Endothelial cell of umbilical vein (primary cell): Measurements from ENCODE around the gene HOXB3. TPM values are rescaled to one million over a fixed set of nuclear protein-coding genes. Genes with fewer than 3 reads are reported as not detected.

Experiments used
- BruUV-seq: library from RNA; stranded (reverse); fragments of 400-500 nt; replicated peaks from 2 replicates; lab custom pipeline; 2021; lab: Mats Ljungman, UMichigan
- CTCF ChIA-PET: fragments of 300-600, 350-600 bp; sonication (Branson Sonifier 250); formaldehyde crosslinking; loops from one replicate; lab custom pipeline; 2021; ENCODE audit warnings: antibody characterized with exemption, inconsistent platforms; lab: Charles Lee
- POLR2A ChIA-PET: fragments of 300-600, 350-600 bp; sonication (Branson Sonifier 250); formaldehyde crosslinking; loops from one replicate; lab custom pipeline; 2021; ENCODE audit warnings: antibody characterized with exemption, inconsistent platforms; lab: Charles Lee
- DNase-seq: peaks from one replicate; pipeline ENCODE4 v3.0.0-alpha.2; 2011; ENCODE audit warnings: low read depth, low spot score
- FAIRE-seq: peaks from 2 replicates; lab custom pipeline; 2011; peaks lifted over from hg19 to GRCh38; lab: Jason Lieb, UNC
- H2AFZ ChIP-seq: 2 replicates; pipeline ENCODE4 v1.6.0; 2012; ENCODE audit warnings: low read depth, low read length, control low read depth, inconsistent platforms
- H3K27ac ChIP-seq: 2 replicates; pipeline ENCODE4 v1.5.1; 2011; ENCODE audit warnings: low read depth, mild to moderate bottlenecking, control low read depth, low read length, moderate library complexity; ENCODE audit not compliant: insufficient read depth
- H3K27me3 ChIP-seq, 2 experiments: 2 replicates each; pipeline versions ENCODE4 v1.6.0 to v1.6.1; 2011; ENCODE audit warnings: low read length in 2 of 2, mixed read lengths in 1 of 2; ENCODE audit not compliant: control insufficient read depth in 2 of 2, insufficient read depth in 2 of 2
- H3K36me3 ChIP-seq, 2 experiments: 2 replicates in 1 of 2; 3 replicates in 1 of 2; pipeline ENCODE4 v1.5.1; 2011; ENCODE audit warnings: low read length in 2 of 2, mild to moderate bottlenecking in 1 of 2, moderate library complexity in 1 of 2; ENCODE audit not compliant: control insufficient read depth in 2 of 2, insufficient read depth in 2 of 2; ENCODE audit errors: extremely low read depth in 1 of 2
- H3K4me1 ChIP-seq: 3 replicates; pipeline ENCODE4 v1.5.1; 2011; ENCODE audit warnings: mild to moderate bottlenecking, low read length; ENCODE audit not compliant: control insufficient read depth, insufficient read depth; ENCODE audit errors: extremely low read depth
- H3K4me2 ChIP-seq: 2 replicates; pipeline ENCODE4 v1.6.1; 2011; ENCODE audit warnings: low read length, control low read depth, mixed read lengths; ENCODE audit not compliant: insufficient read depth
- H3K4me3 ChIP-seq, 3 experiments: fragments of 200-600 bp in 1 of 3; sonication (generic), shearing (Covaris generic) in 1 of 3; replicated peaks in 1 of 3; 2 replicates each; pipeline ENCODE4 v1.5.1; 2011 to 2016; ENCODE audit warnings: control low read depth in 3 of 3, low read length in 3 of 3, mild to moderate bottlenecking in 2 of 3, inconsistent platforms in 1 of 3, low read depth in 1 of 3, moderate library complexity in 1 of 3; ENCODE audit not compliant: insufficient read depth in 1 of 3
- H3K79me2 ChIP-seq: 2 replicates; pipeline ENCODE4 v1.6.0; 2012; ENCODE audit warnings: low read length, inconsistent platforms; ENCODE audit not compliant: control insufficient read depth, insufficient read depth
- H3K9ac ChIP-seq: replicated peaks from 2 replicates; pipeline ENCODE3; 2011; ENCODE audit warnings: low read length, control low read depth; ENCODE audit not compliant: insufficient read depth; ENCODE audit errors: extremely low read depth
- H3K9me1 ChIP-seq: replicated peaks from 3 replicates; pipeline ENCODE4 v1.6.0; 2011; ENCODE audit warnings: mild to moderate bottlenecking, low read length; ENCODE audit not compliant: control insufficient read depth, insufficient read depth; ENCODE audit errors: extremely low read depth
- H3K9me3 ChIP-seq: replicated peaks from 2 replicates; pipeline ENCODE4 v1.5.1; 2012; ENCODE audit warnings: low read length, inconsistent platforms; ENCODE audit not compliant: control insufficient read depth, insufficient read depth
- H4K20me1 ChIP-seq: replicated peaks from 2 replicates; pipeline ENCODE3; 2011; ENCODE audit warnings: mild to moderate bottlenecking, low read length; ENCODE audit not compliant: control insufficient read depth, insufficient read depth; ENCODE audit errors: extremely low read depth
- EZH2 ChIP-seq: IDR thresholded peaks from 2 replicates; pipeline ENCODE4 v1.6.1; 2012; ENCODE audit warnings: borderline replicate concordance, low read depth, mild to moderate bottlenecking, moderate library complexity, low read length, inconsistent platforms; ENCODE audit not compliant: severe bottlenecking
- FOS ChIP-seq: IDR thresholded peaks from 2 replicates; pipeline ENCODE4 v1.6.1; 2011; ENCODE audit warnings: mild to moderate bottlenecking, low read length, moderate library complexity, borderline replicate concordance; ENCODE audit not compliant: insufficient read depth
- GATA2 ChIP-seq: IDR thresholded peaks from 2 replicates; pipeline ENCODE4 v1.7.0; 2011; ENCODE audit warnings: low read depth, mild to moderate bottlenecking, moderate library complexity, mixed read lengths, low read length; ENCODE audit not compliant: insufficient read length, insufficient read depth
- JUN ChIP-seq: IDR thresholded peaks from 2 replicates; pipeline ENCODE4 v1.6.1; 2011; ENCODE audit warnings: borderline replicate concordance, low read depth; ENCODE audit not compliant: insufficient read length, insufficient read depth
- MYC ChIP-seq: IDR thresholded peaks from one replicate; pipeline ENCODE4 v1.6.1; 2011; ENCODE audit warnings: mild to moderate bottlenecking, low read depth, low read length
- POLR2A ChIP-seq: IDR thresholded peaks from 2 replicates; pipeline ENCODE4 v1.6.1; 2012; ENCODE audit warnings: low read depth, mild to moderate bottlenecking, control low read depth, low read length
- POLR2AphosphoS5 ChIP-seq: IDR thresholded peaks from 2 replicates; pipeline ENCODE4 v1.6.1; 2012; ENCODE audit warnings: low read depth, mild to moderate bottlenecking, control low read depth, low read length, moderate library complexity; ENCODE audit not compliant: insufficient read depth
- dilution Hi-C: fragments of 300-500 bp; cut with MboI; formaldehyde crosslinking; loops from one replicate; pipeline ENCODE4 v1.15.0; 2019; ENCODE audit warnings: low sequenced_read_pairs; ENCODE audit not compliant: extremely low pct_ligation_motif_present
- intact Hi-C: fragments of 100-400 bp; cut with micrococcal nuclease; formaldehyde crosslinking; loops from one replicate; pipeline ENCODE4 v1.10.0; 2022
- polyA plus RNA-seq, 4 experiments: library from polyadenylated mRNA; depleted of rRNA in 3 of 4; stranded (reverse) in 3 of 4; unstranded in 1 of 4; fragments of >200 nt; gene quantifications; 2 replicates each; pipeline versions ENCODE4 v1.2.1 to v1.2.3, GENCODE V29; 2011 to 2012; ENCODE audit warnings: missing spikeins in 1 of 4
- total RNA-seq: library from RNA; stranded (reverse); gene quantifications from 2 replicates; pipeline ENCODE4 v1.2.3, GENCODE V29; 2021
- TF ChIP-seq, protein P1 (sequence below): IDR thresholded peaks from 2 replicates; pipeline ENCODE4 v1.6.1; 2011; ENCODE audit not compliant: insufficient read depth, insufficient read length
- TF ChIP-seq, protein P2 (sequence below), 2 donors: IDR thresholded peaks; 1 replicate in 1 of 2; 2 replicates in 1 of 2; pipeline ENCODE4 v1.5.1; 2011; ENCODE audit warnings: low read length in 2 of 2, mild to moderate bottlenecking in 2 of 2, moderate library complexity in 2 of 2, control low read depth in 1 of 2, inconsistent platforms in 1 of 2, low read depth in 1 of 2; ENCODE audit not compliant: insufficient read depth in 1 of 2; ENCODE audit errors: extremely low read depth in 1 of 2

Gene HOXB3
- total and polyA plus RNA-seq, 2 donors (not counting 3 experiments of a cell fraction or from before 2014, with no cell fraction given): 29.6 to 56.6 TPM

DNA sequence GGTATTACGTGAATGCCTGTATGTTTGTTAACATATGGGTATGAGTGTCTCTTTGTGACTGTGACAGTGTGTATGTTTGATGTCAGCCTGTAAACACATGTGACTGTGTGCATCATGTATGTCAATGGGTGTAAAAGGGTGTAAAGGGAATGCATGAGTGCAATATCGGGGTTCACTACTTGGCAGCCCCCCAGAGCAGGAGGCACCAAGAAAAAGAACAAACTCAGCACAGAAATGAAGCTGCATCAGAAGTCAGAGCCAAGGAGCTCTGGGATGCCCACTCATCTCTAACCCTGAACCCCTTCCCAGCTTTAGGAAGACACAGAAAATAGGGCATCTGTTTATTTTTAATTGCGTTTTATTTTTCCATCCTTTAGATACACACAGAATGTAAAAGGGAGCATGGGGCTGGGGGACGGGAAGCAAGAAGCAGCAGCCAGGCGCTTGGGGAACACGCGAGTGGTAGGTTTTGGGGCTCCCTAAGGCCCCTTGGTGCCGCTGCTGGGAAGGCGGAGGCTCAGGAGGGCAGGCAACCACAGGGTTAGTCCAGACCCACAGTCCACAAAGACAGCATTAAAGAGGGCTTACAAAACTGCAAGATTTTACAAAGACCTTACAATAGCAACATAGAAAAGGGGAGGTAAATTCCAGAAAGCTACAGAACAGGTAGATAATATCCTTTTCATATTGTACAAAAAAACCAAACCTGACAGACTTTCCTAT, 17.0 kb upstream of the HOXB3 start:
- Histone ChIP-seq H3K4me2 (no peak overlapping the region), H3K4me3 (no peak overlapping the region), H3K9me1 (no peaks in the 10 kb centered on the region), H2AFZ (no peak overlapping the region), H3K9me3 (no peaks in the 10 kb centered on the region), H4K20me1 (no peaks in the 10 kb centered on the region), H3K36me3 (no peaks in the 10 kb centered on the region), H3K9ac (no peak overlapping the region), H3K79me2 (peaks cover 42% of the 10 kb centered on the region), H3K4me1 (peaks cover 26% of the 10 kb centered on the region), H3K27ac (no peak overlapping the region), H3K27me3 (no peaks in the 10 kb centered on the region)
- POLR2A ChIA-PET: no interaction called here
- dilution Hi-C loops (no loop called here), intact Hi-C loops (no loop called here)
- CTCF ChIA-PET: interaction anchor here (0.9 to 1.7 kb wide), 3 partner anchors 11 to 346 kb away, joined by 3 to 4 read pairs (median 3); no protein-coding TSS in a partner anchor
- no peak for DNase-seq
- no peak for TF ChIP-seq MYC
- TF ChIP-seq POLR2AphosphoS5: no peak
- no peak for TF ChIP-seq FOS
- no peak for TF ChIP-seq JUN
- no peak for TF ChIP-seq EZH2
- TF ChIP-seq GATA2: no peak
- TF ChIP-seq, protein P1, sequence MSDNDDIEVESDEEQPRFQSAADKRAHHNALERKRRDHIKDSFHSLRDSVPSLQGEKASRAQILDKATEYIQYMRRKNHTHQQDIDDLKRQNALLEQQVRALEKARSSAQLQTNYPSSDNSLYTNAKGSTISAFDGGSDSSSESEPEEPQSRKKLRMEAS: no peak
- TF ChIP-seq POLR2A: no peak
- TF ChIP-seq, protein P2, sequence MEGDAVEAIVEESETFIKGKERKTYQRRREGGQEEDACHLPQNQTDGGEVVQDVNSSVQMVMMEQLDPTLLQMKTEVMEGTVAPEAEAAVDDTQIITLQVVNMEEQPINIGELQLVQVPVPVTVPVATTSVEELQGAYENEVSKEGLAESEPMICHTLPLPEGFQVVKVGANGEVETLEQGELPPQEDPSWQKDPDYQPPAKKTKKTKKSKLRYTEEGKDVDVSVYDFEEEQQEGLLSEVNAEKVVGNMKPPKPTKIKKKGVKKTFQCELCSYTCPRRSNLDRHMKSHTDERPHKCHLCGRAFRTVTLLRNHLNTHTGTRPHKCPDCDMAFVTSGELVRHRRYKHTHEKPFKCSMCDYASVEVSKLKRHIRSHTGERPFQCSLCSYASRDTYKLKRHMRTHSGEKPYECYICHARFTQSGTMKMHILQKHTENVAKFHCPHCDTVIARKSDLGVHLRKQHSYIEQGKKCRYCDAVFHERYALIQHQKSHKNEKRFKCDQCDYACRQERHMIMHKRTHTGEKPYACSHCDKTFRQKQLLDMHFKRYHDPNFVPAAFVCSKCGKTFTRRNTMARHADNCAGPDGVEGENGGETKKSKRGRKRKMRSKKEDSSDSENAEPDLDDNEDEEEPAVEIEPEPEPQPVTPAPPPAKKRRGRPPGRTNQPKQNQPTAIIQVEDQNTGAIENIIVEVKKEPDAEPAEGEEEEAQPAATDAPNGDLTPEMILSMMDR (IDR thresholded peaks at IDR 0.05; ENCODE audit: extremely low read depth in 1 of 2, insufficient read depth in 1 of 2, low read depth in 1 of 2, low read length in 2 of 2): no peak
- BruUV-seq: no TSS peak
- FAIRE-seq: no peak
